Mesodermal cell (in vitro differentiated cells): ENCODE data around the gene CDK6.

Experiments
- H3K27ac ChIP-seq: 2 replicates; pipeline ENCODE4 v1.7.0; 2013; ENCODE audit warnings: mild to moderate bottlenecking, low read depth, low read length, moderate library complexity; ENCODE audit not compliant: severe bottlenecking
- H3K36me3 ChIP-seq: 2 replicates; pipeline ENCODE4 v1.7.1; 2013; ENCODE audit warnings: mild to moderate bottlenecking, low read length, moderate library complexity; ENCODE audit not compliant: control insufficient read depth, insufficient read depth
- H3K4me1 ChIP-seq: one replicate; pipeline ENCODE4 v1.7.1; 2013; ENCODE audit warnings: mild to moderate bottlenecking, low read length; ENCODE audit not compliant: insufficient read depth, control insufficient read depth, poor library complexity, severe bottlenecking
- H3K4me3 ChIP-seq: 2 replicates; pipeline ENCODE4 v1.7.0; 2013; ENCODE audit warnings: low read length, control low read depth, mild to moderate bottlenecking; ENCODE audit not compliant: insufficient read depth, poor library complexity, severe bottlenecking; ENCODE audit errors: extremely low read depth
- H3K9me3 ChIP-seq: 2 replicates; pipeline ENCODE4 v1.7.1; 2013; ENCODE audit warnings: mild to moderate bottlenecking, low read length, moderate library complexity; ENCODE audit not compliant: control insufficient read depth
- WGBS, 2 experiments: methylation state at CpG; one replicate each; pipeline ENCODE4 v1.1.5; 2013; ENCODE audit warnings: missing lambda C conversion rate in 2 of 2; ENCODE audit not compliant: insufficient coverage in 2 of 2; 5-methylcytosine and 5-hydroxymethylcytosine counted together

CDK6 gene

GRCh38 chr7:92777993-92778392 is 58.4 kb downstream of the CDK6 start:
- no peaks in the 10 kb centered on the region for H3K4me1 ChIP-seq
- no peak overlapping the region for H3K4me3 ChIP-seq
- H3K36me3 ChIP-seq = peaks cover 32% of the 10 kb centered on the region
- no peak overlapping the region for H3K27ac ChIP-seq
- no peaks in the 10 kb centered on the region for H3K9me3 ChIP-seq
- WGBS, 2 experiments = no CpG with 5 or more reads among the region's 1 CpG

- Histone ChIP-seq H3K4me3 (no peak overlapping the region), H3K27ac (no peak overlapping the region), H3K4me1 (peaks cover 5% of the 10 kb centered on the region), H3K9me3 (no peaks in the 10 kb centered on the region), H3K36me3 (peaks cover 36% of the 10 kb centered on the region)
- no CpG with 5 or more reads among the region's 4 CpGs for whole genome bisulfite sequencing, 2 experiments
These were observed 62.6 kb downstream of the CDK6 start for GRCh38 chr7:92773808-92774207.

- Histone ChIP-seq H3K9me3 (no peaks in the 10 kb centered on the region), H3K27ac (peak overlapping the region; percentile 10), H3K4me3 (no peak overlapping the region), H3K4me1 (peaks cover 34% of the 10 kb centered on the region), H3K36me3 (peaks cover 28% of the 10 kb centered on the region)
- 75% methylated on average over 1 of the region's 1 CpG; no CpG with 5 or more reads in 1 of the 2 experiments for WGBS, 2 experiments
These were observed 66.5 kb downstream of the CDK6 start for GRCh38 chr7:92769844-92770243.

- peak overlapping the region; percentile 10 for H3K27ac ChIP-seq
- H3K4me1 ChIP-seq = peaks cover 34% of the 10 kb centered on the region
- no peak overlapping the region for H3K4me3 ChIP-seq
- H3K9me3 ChIP-seq = no peaks in the 10 kb centered on the region
- H3K36me3 ChIP-seq = peaks cover 24% of the 10 kb centered on the region
These were observed 67.0 kb downstream of the CDK6 start for GRCh38 chr7:92769394-92769699.

- Histone ChIP-seq H3K36me3 (peaks cover 24% of the 10 kb centered on the region), H3K4me3 (no peak overlapping the region), H3K4me1 (peaks cover 40% of the 10 kb centered on the region), H3K9me3 (no peaks in the 10 kb centered on the region), H3K27ac (no peak overlapping the region)
- WGBS, 2 experiments = 46 to 48% methylated on average over 4 of the region's 5 CpGs
These were observed 67.6 kb downstream of the CDK6 start for GRCh38 chr7:92768501-92769393.

- Histone ChIP-seq H3K4me1 (peaks cover 43% of the 10 kb centered on the region), H3K36me3 (peaks cover 19% of the 10 kb centered on the region), H3K4me3 (no peak overlapping the region), H3K9me3 (no peaks in the 10 kb centered on the region), H3K27ac (peak overlapping the region; percentile 70)
These were observed 68.9 kb downstream of the CDK6 start for GRCh38 chr7:92767437-92767836.

- no peak overlapping the region for H3K4me3 ChIP-seq
- H3K27ac ChIP-seq = peak overlapping the region; percentile 70
- H3K9me3 ChIP-seq = no peaks in the 10 kb centered on the region
- WGBS, 2 experiments = 81 to 91% methylated on average over 1 to 3 of the region's 3 CpGs
- peaks cover 18% of the 10 kb centered on the region for H3K36me3 ChIP-seq
- H3K4me1 ChIP-seq = peaks cover 48% of the 10 kb centered on the region
These were observed 69.8 kb downstream of the CDK6 start for GRCh38 chr7:92766461-92767003.

GRCh38 chr7:92765725-92766124 is 70.6 kb downstream of the CDK6 start:
- peaks cover 20% of the 10 kb centered on the region for H3K36me3 ChIP-seq
- 59 to 73% methylated on average over 3 of the region's 3 CpGs for WGBS, 2 experiments
- no peak overlapping the region for H3K4me3 ChIP-seq
- H3K9me3 ChIP-seq = no peaks in the 10 kb centered on the region
- H3K27ac ChIP-seq = peak overlapping the region; percentile 70
- H3K4me1 ChIP-seq = peaks cover 48% of the 10 kb centered on the region

- Histone ChIP-seq H3K36me3 (peaks cover 22% of the 10 kb centered on the region), H3K4me1 (peaks cover 44% of the 10 kb centered on the region), H3K9me3 (no peaks in the 10 kb centered on the region), H3K4me3 (no peak overlapping the region), H3K27ac (no peak overlapping the region)
- WGBS, 2 experiments = 58 to 60% methylated on average over 1 to 2 of the region's 4 CpGs
These were observed 72.5 kb downstream of the CDK6 start for GRCh38 chr7:92763636-92764423.

- WGBS, 2 experiments = no CpG with 5 or more reads among the region's 3 CpGs
- Histone ChIP-seq H3K4me1 (peaks cover 42% of the 10 kb centered on the region), H3K4me3 (no peak overlapping the region), H3K36me3 (peaks cover 31% of the 10 kb centered on the region), H3K27ac (no peak overlapping the region), H3K9me3 (no peaks in the 10 kb centered on the region)
These were observed 73.5 kb downstream of the CDK6 start for GRCh38 chr7:92762851-92763250.
